Liver (tissue), 9 donors: ENCODE measurements around the gene ARHGAP6. TPM values are rescaled to one million over a fixed set of nuclear protein-coding genes. Genes with fewer than 3 reads are reported as not detected.

Experiments used
- DNase-seq: peaks from one replicate; pipeline ENCODE4 v3.0.0-alpha.2; 2017; ENCODE audit warnings: low spot score
- H3K27ac ChIP-seq, 2 donors: one replicate each; pipeline ENCODE4 v1.7.0; 2013; ENCODE audit warnings: inconsistent platforms in 2 of 2, low read length in 2 of 2, control low read depth in 1 of 2, low read depth in 1 of 2, mild to moderate bottlenecking in 1 of 2
- H3K27me3 ChIP-seq, 4 donors: one replicate each; pipeline versions ENCODE4 v1.6.1 to v1.7.0; 2013; ENCODE audit warnings: low read length in 3 of 4, inconsistent platforms in 1 of 4, mild to moderate bottlenecking in 1 of 4, moderate library complexity in 1 of 4; ENCODE audit not compliant: control insufficient read depth in 4 of 4, insufficient read depth in 4 of 4
- H3K36me3 ChIP-seq, 4 donors: one replicate each; pipeline versions ENCODE4 v1.6.1 to v1.7.0; 2013; ENCODE audit warnings: low read length in 3 of 4, mild to moderate bottlenecking in 3 of 4, low read depth in 1 of 4, moderate library complexity in 1 of 4; ENCODE audit not compliant: control insufficient read depth in 4 of 4, insufficient read depth in 3 of 4
- H3K4me1 ChIP-seq, 4 donors: one replicate each; pipeline versions ENCODE4 v1.6.1 to v1.7.0; 2013; ENCODE audit warnings: low read length in 3 of 4, mild to moderate bottlenecking in 3 of 4, moderate library complexity in 1 of 4; ENCODE audit not compliant: control insufficient read depth in 4 of 4, insufficient read depth in 4 of 4
- H3K4me3 ChIP-seq, 3 donors: one replicate each; pipeline versions ENCODE4 v1.6.1 to v1.7.0; 2013; ENCODE audit warnings: low read length in 3 of 3, control low read depth in 1 of 3, low read depth in 1 of 3, mild to moderate bottlenecking in 1 of 3
- H3K9ac ChIP-seq, 2 donors: one replicate each; pipeline ENCODE4 v1.7.0; 2013; ENCODE audit warnings: low read length in 2 of 2, mild to moderate bottlenecking in 2 of 2, moderate library complexity in 2 of 2, control low read depth in 1 of 2, low read depth in 1 of 2
- H3K9me3 ChIP-seq, 4 donors: one replicate each; pipeline versions ENCODE4 v1.6.1 to v1.7.0; 2013; ENCODE audit warnings: low read length in 3 of 4; ENCODE audit not compliant: control insufficient read depth in 4 of 4
- ATF3 ChIP-seq: IDR thresholded peaks from 2 replicates; pipeline ENCODE4 v1.6.1; 2016; ENCODE audit warnings: antibody characterized with exemption
- CTCF ChIP-seq: fragments of 150-350 bp; IDR thresholded peaks from 2 replicates; pipeline ENCODE4 v1.5.1; 2017; ENCODE audit warnings: improper control_type of control experiment, low read depth, low read length; ENCODE audit not compliant: missing input control
- EGR1 ChIP-seq, 2 donors: IDR thresholded peaks; 2 replicates each; pipeline ENCODE4 v1.6.1; 2016 to 2018; ENCODE audit warnings: antibody characterized with exemption in 2 of 2, low read depth in 2 of 2
- FOXA1 ChIP-seq: IDR thresholded peaks from 2 replicates; pipeline ENCODE4 v1.6.1; 2016; ENCODE audit warnings: antibody characterized with exemption
- FOXA2 ChIP-seq: IDR thresholded peaks from 2 replicates; pipeline ENCODE4 v1.6.1; 2016; ENCODE audit warnings: antibody characterized with exemption
- GABPA ChIP-seq, 2 donors: IDR thresholded peaks in 1 of 2; conservative IDR thresholded peaks in 1 of 2; 2 replicates each; pipeline ENCODE4 v1.6.1; 2016; ENCODE audit warnings: antibody characterized with exemption in 2 of 2, mild to moderate bottlenecking in 1 of 2, moderate library complexity in 1 of 2
- HNF4A ChIP-seq, 2 donors: conservative IDR thresholded peaks; 2 replicates each; pipeline ENCODE4 v1.6.1; 2016; ENCODE audit warnings: antibody characterized with exemption in 2 of 2, mild to moderate bottlenecking in 2 of 2
- HNF4G ChIP-seq: IDR thresholded peaks from 2 replicates; pipeline ENCODE4 v1.6.1; 2016; ENCODE audit warnings: antibody characterized with exemption
- JUND ChIP-seq, 2 donors: IDR thresholded peaks; 2 replicates each; pipeline ENCODE4 v1.6.1; 2016; ENCODE audit warnings: antibody characterized with exemption in 2 of 2
- MAX ChIP-seq: IDR thresholded peaks from 2 replicates; pipeline ENCODE4 v1.6.1; 2016; ENCODE audit warnings: antibody characterized with exemption
- NR2F2 ChIP-seq: IDR thresholded peaks from 2 replicates; pipeline ENCODE4 v1.6.1; 2016; ENCODE audit warnings: antibody characterized with exemption
- RAD21 ChIP-seq, 2 donors: IDR thresholded peaks; 2 replicates each; pipeline ENCODE4 v1.6.1; 2016; ENCODE audit warnings: antibody characterized with exemption in 2 of 2, mild to moderate bottlenecking in 2 of 2
- REST ChIP-seq: IDR thresholded peaks from 2 replicates; pipeline ENCODE4 v1.6.1; 2016; ENCODE audit warnings: antibody characterized with exemption, mild to moderate bottlenecking
- RXRA ChIP-seq, 2 donors: IDR thresholded peaks; 2 replicates each; pipeline ENCODE4 v1.6.1; 2017 to 2018; ENCODE audit warnings: antibody characterized with exemption in 2 of 2, mild to moderate bottlenecking in 1 of 2
- SP1 ChIP-seq: IDR thresholded peaks from 2 replicates; pipeline ENCODE4 v1.6.1; 2018; ENCODE audit warnings: antibody characterized with exemption, mild to moderate bottlenecking
- TAF1 ChIP-seq: conservative IDR thresholded peaks from 2 replicates; pipeline ENCODE4 v1.6.1; 2016; ENCODE audit warnings: antibody characterized with exemption, mild to moderate bottlenecking
- ZBTB33 ChIP-seq: IDR thresholded peaks from 2 replicates; pipeline ENCODE4 v1.6.1; 2016; ENCODE audit warnings: antibody characterized with exemption
- WGBS: extraction: QIAGEN DNeasy Blood & Tissue Kit; methylation state at CpG from one replicate; pipeline ENCODE4 v1.1.7; 2013; 5-methylcytosine and 5-hydroxymethylcytosine counted together
- polyA plus RNA-seq, 2 donors: library from polyadenylated mRNA; stranded (reverse) in 1 of 2; unstranded in 1 of 2; fragments of 200-250 nt in 1 of 2; fragments of >200 nt in 1 of 2; fragmentation: Nextera tagmentation in 1 of 2; extraction: Ambion mirVana in 1 of 2; gene quantifications; one replicate each; pipeline versions ENCODE4 v1.2.1 to v1.2.3, GENCODE V29; 2013 to 2015
- total RNA-seq, 2 donors: library from RNA; depleted of rRNA; stranded (reverse); fragments of >200 nt; gene quantifications; one replicate each; pipeline ENCODE4 v1.2.3, GENCODE V29; 2014
- donor health status: healthy.
- donor health status: healthy.
- donor health status: healthy.
- donor health status: healthy.
- donor health status: healthy.

The ARHGAP6 gene
- total and polyA plus RNA-seq, 4 donors = 0.10 to 2.2 (median 0.65) TPM

GRCh38 chrX:11290416-11291102 is 375.2 kb downstream of the ARHGAP6 start (continued):
- TF ChIP-seq REST (no peak), TAF1 (no peak)

GRCh38 chrX:11287505-11287904 is 378.2 kb downstream of the ARHGAP6 start:
- WGBS = 75% methylated on average over 1 of the region's 1 CpG

More at GRCh38 chrX:11287505-11287904, 378.2 kb downstream of the ARHGAP6 start:
- H3K9ac ChIP-seq = no peak overlapping the region
- H3K9me3 ChIP-seq = no peaks in the 10 kb centered on the region
- no peak overlapping the region for H3K4me3 ChIP-seq
- no peaks in the 10 kb centered on the region for H3K36me3 ChIP-seq
- TF ChIP-seq NR2F2 = no peak
- TF ChIP-seq TAF1 = no peak
- TF ChIP-seq CTCF = no peak
- TF ChIP-seq GABPA (IDR thresholded peaks at IDR 0.05 in 1 of 2, conservative IDR thresholded peaks at IDR 0.05 in 1 of 2) = no peak
- TF ChIP-seq EGR1 (IDR thresholded peaks at IDR 0.05; ENCODE audit: low read depth in 2 of 2) = no peak
- TF ChIP-seq RXRA (IDR thresholded peaks at IDR 0.05) = no peak
- TF ChIP-seq JUND (IDR thresholded peaks at IDR 0.05) = no peak
- no peak for TF ChIP-seq FOXA2
- TF ChIP-seq HNF4G = no peak
- no peak for TF ChIP-seq RAD21 (IDR thresholded peaks at IDR 0.05)
- no peak for TF ChIP-seq MAX
- TF ChIP-seq HNF4A (conservative IDR thresholded peaks at IDR 0.05) = no peak
- TF ChIP-seq FOXA1 = no peak
- TF ChIP-seq REST = no peak
- TF ChIP-seq ATF3 = no peak
- no peak for TF ChIP-seq ZBTB33
- no peak for TF ChIP-seq SP1
- no peaks in the 10 kb centered on the region for H3K4me1 ChIP-seq
- no peaks in the 10 kb centered on the region for H3K27me3 ChIP-seq
- DNase-seq = no peak
- H3K27ac ChIP-seq = no peak overlapping the region
